IPS-18a (cell line): ENCODE results near the gene OR6S1.
"Not testable (repeated sequence)": the region's sequence is repeated elsewhere in the genome, so short reads cannot be mapped to it uniquely, and the experiment has no call there.

Experiments
- H3K27ac ChIP-seq: one replicate; pipeline ENCODE4 v1.5.1; 2013; ENCODE audit warnings: low read length
- H3K27me3 ChIP-seq: one replicate; pipeline ENCODE4 v1.6.1; 2013; ENCODE audit warnings: mild to moderate bottlenecking, low read length; ENCODE audit not compliant: control insufficient read depth, insufficient read depth
- H3K36me3 ChIP-seq: one replicate; pipeline ENCODE4 v1.6.1; 2013; ENCODE audit warnings: low read depth, low read length; ENCODE audit not compliant: control insufficient read depth
- H3K4me1 ChIP-seq: one replicate; pipeline ENCODE4 v1.6.1; 2013; ENCODE audit warnings: low read depth, low read length; ENCODE audit not compliant: control insufficient read depth
- H3K4me3 ChIP-seq: one replicate; pipeline ENCODE4 v1.5.1; 2013; ENCODE audit warnings: low read length
- H3K9ac ChIP-seq: one replicate; pipeline ENCODE4 v1.6.1; 2013; ENCODE audit warnings: mild to moderate bottlenecking, low read length, moderate library complexity
- H3K9me3 ChIP-seq: one replicate; pipeline ENCODE4 v1.6.1; 2013; ENCODE audit warnings: low read depth, low read length; ENCODE audit not compliant: control insufficient read depth

OR6S1 gene

DNA sequence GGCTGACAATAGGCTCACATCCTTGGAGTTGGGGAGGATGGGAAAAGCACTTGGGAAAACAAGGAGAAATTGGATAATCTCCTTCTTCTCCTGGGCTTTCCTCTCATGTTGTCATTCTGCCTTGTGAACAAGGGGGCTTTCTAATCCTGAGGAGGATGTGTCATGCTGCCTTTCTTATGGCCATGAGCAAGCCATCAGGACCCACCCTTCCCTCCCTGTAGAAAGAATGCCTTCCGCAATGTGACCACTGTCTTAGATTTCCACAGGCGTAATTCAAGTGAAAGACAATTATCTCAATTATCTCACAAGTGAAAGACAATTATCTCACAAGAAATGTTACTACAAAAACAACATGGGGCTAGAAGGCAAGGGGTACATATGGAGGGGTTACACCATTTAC, 3.0 kb upstream of the OR6S1 start:
- Histone ChIP-seq H3K27ac (no peak overlapping the region), H3K36me3 (no peaks in the 10 kb centered on the region), H3K27me3 (no peaks in the 10 kb centered on the region), H3K9ac (no peak overlapping the region), H3K4me3 (no peak overlapping the region), H3K4me1 (no peaks in the 10 kb centered on the region), H3K9me3 (no peaks in the 10 kb centered on the region)

DNA sequence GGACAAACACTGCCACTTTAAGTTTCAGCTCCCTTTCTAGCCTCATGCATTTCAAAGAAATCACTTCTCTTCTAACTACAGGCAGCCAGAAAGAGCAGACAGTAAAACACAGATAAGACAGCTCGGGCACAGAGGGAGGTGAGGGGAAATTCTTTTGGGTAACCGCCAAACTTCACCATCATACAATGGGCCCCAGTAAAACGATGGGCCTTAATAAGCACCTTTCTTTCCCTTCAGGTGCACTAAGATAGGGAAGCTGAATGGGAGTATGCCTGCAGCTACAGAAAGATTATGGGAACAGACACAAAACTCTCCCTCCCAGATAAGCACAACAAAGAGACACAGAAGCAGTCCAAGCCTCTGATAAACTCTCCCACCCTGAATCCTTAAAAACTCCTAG, 1.3 kb upstream of the OR6S1 start:
- not testable (repeated sequence) for H3K9me3 ChIP-seq, H3K4me1 ChIP-seq, H3K36me3 ChIP-seq, H3K9ac ChIP-seq, H3K4me3 ChIP-seq, H3K27me3 ChIP-seq, H3K27ac ChIP-seq

DNA sequence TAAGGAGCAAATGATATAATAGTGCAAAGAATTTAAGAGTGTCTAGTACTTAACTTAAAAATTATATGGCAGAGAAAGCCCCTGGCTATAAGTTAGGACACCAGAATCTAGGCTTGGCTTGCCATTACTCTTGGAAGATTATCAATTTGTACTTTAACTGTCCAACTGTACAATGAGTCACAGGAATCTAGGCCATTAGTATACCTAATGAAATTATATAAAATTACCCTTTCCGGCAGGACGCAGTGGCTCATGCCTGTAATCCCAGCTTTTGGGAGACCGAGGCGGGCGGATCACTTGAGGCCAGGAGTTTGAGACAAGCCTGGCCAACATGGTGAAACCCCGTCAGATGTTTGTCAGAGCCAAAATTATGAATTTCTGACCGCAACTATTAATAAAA, 691 bp upstream of the OR6S1 start:
- Histone ChIP-seq H3K36me3 (no peaks in the 10 kb centered on the region), H3K4me1 (no peaks in the 10 kb centered on the region), H3K27me3 (no peaks in the 10 kb centered on the region), H3K9me3 (no peaks in the 10 kb centered on the region), H3K27ac (no peak overlapping the region), H3K9ac (no peak overlapping the region), H3K4me3 (no peak overlapping the region)

DNA sequence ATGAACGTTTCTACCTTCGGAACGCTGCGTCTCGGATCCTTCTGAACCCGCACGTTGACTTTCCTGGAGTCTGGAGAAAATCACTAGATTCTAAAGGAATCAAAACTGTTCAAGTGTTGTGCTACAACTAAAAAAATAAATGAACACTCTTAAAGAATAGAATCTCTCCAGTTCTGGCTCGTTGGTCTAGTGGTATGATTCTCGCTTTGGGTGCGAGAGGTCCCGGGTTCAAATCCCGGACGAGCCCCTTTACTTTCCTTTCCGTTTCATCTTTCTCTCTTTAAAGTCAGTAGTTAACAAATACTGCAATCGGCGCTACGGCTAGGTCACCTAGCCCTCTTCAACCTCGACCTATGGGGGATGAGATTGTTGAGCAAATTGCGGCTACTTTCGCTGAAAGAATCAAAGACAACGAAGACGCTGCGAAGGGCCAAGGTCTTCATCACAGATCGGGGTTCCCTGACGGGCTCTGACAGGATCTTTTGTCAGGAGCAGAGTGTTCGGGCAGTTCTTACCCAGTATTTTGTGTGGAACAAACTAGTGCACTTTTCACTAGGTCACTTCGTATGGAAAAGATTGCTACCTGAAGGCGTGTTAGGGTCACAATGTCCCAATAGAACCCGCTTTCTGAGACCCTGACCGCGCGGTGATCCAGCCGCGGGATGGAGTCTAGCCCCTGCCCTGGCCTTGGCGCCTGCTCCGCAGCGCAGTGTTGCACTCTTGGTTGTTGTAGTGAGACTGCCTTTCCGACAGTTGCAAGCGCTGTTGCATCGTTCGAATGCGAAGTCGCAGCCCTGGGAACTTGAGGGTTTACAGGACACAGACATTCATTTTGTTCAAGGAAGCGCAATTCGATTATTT, 8.4 kb downstream of the OR6S1 start:
- H3K9ac ChIP-seq, result no peak overlapping the region
- no peak overlapping the region for H3K27ac ChIP-seq
- H3K4me1 ChIP-seq, result peaks cover 2% of the 10 kb centered on the region
- H3K9me3 ChIP-seq, result no peaks in the 10 kb centered on the region
- no peaks in the 10 kb centered on the region for H3K36me3 ChIP-seq
- H3K27me3 ChIP-seq, result peaks cover 47% of the 10 kb centered on the region
- H3K4me3 ChIP-seq, result peak overlapping the region; percentile 85

DNA sequence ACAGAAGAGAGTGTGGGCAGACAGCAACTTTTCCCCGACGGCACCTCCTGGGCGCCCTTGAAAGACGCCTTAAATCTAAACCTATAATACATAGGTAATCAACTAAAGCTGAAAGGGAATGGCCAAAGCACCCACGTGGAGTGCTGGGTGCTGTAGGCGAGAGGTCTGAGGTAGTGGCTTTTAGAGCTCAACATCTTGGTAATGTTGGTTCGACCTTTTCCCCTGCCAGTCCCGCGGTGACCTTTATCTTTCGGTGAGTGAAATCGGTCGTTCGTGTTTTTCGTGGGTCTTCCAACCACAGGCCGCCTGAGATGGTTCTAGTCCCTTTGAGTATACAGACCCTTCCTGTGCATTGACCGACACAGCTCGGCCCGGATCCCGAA, 9.1 kb downstream of the OR6S1 start:
- H3K4me3 ChIP-seq, result peak overlapping the region; percentile 85
- H3K36me3 ChIP-seq, result no peaks in the 10 kb centered on the region
- H3K27ac ChIP-seq, result no peak overlapping the region
- H3K9ac ChIP-seq, result no peak overlapping the region
- H3K27me3 ChIP-seq, result peaks cover 53% of the 10 kb centered on the region
- peaks cover 7% of the 10 kb centered on the region for H3K4me1 ChIP-seq
- H3K9me3 ChIP-seq, result no peaks in the 10 kb centered on the region

DNA sequence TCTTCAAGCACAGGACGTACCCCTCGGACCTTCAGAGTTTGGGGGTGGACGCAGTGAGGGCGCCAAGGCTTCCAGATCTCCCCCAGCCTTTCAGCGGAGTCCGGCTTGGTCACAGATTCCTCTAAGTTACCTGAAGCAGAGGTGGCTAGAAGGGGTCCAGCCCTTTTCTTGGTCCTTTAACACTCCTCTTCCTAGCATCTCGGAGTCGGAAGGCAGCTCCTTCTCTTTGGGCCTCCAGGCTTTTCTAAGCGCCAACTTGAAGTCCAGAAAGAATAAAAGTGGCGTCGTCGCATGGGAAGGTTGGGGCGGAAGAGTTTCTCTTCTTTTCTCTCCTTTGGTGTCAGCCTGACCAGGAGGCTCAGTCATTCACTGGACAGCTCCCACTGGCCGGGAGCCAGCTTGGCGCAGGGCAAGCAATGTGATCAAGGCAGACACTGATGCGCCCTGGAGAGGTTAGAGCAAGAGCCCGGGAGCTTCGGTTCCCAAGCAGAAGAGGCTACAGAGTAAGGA, 9.6 kb downstream of the OR6S1 start:
- no peak overlapping the region for H3K27ac ChIP-seq
- H3K4me3 ChIP-seq, result peak overlapping the region; percentile 85
- H3K36me3 ChIP-seq, result no peaks in the 10 kb centered on the region
- peaks cover 58% of the 10 kb centered on the region for H3K27me3 ChIP-seq
- H3K4me1 ChIP-seq, result peaks cover 8% of the 10 kb centered on the region
- H3K9ac ChIP-seq, result no peak overlapping the region
- H3K9me3 ChIP-seq, result no peaks in the 10 kb centered on the region

DNA sequence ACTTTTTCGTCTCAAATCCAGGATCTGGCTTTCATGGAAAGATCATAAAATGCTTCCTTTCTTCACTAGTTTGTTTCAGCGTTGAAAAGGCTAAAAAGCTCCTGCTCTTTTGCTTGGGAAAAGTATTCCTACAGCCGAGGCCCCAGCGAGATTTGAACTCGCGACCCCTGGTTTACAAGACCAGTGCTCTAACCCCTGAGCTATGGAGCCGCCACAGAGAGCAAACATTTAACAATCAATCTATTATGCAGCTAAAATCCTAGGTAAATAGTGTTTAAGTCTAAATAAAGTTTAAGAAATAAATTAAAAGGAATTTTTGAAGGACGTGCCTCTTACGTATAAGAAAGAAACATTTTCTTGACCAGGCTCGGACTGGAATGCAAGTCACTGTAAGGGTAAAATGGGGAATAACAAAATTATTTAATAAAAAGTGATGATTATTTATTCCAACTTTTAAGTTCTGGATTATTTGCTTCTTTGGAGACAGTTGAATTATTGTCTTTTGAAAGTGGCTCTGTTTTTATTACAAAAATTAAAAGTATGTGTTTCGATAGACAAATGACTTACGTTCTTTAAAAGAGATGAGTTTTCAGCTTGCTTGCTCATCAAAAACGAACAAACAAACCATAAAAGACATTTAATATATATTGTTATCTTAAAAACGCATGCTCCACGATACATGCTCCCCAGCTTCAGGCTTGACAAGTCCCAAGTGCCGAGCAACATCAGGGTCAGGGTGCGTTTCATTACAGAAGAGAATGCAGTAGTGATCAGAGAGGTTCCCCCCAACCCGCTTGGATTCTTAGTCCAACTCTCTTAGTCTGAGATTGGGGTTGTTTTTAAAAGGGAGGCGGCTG, 10.2 kb downstream of the OR6S1 start:
- H3K4me1 ChIP-seq, result peaks cover 8% of the 10 kb centered on the region
- H3K27me3 ChIP-seq, result peaks cover 65% of the 10 kb centered on the region
- H3K4me3 ChIP-seq, result peak overlapping the region; percentile 85
- H3K9me3 ChIP-seq, result no peaks in the 10 kb centered on the region
- no peaks in the 10 kb centered on the region for H3K36me3 ChIP-seq
- H3K9ac ChIP-seq, result peak overlapping the region; percentile 44
- H3K27ac ChIP-seq, result no peak overlapping the region

DNA sequence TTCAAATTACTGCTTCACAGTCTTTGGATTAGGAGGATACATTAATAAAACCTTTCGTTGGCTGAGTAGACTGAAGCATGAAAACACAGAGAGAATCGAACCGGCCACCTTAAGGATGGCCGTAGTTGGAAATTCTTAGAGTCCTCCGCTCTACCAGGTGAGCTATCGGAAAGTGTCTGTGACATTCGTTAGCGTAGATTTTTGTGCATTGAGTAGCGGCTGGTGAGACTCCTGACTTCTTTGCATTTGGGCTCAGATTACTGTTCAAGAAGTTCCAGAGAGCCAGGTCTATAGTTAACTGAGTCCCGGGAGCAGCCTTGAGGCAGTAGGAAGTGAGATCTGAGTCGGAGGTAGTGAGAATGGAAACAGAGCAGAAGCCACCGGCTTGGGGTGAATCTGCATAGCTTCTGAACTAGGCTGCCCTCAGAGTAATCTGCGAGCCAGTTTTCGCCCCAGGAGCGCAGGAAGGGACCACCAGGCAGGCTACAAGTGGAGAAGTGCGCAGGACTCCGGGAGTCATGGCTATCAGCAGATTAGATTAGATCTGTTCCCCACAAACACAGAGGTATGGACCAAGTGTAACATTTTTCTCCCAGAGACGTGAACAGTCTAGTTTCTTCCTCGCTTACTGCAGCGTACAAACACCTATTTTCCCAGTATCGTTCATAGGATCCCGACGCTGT, 11.0 kb downstream of the OR6S1 start:
- H3K9me3 ChIP-seq, result no peaks in the 10 kb centered on the region
- H3K4me1 ChIP-seq, result peaks cover 8% of the 10 kb centered on the region
- peak overlapping the region; percentile 85 for H3K4me3 ChIP-seq
- H3K27ac ChIP-seq, result no peak overlapping the region
- H3K27me3 ChIP-seq, result peaks cover 71% of the 10 kb centered on the region
- peak overlapping the region; percentile 44 for H3K9ac ChIP-seq
- H3K36me3 ChIP-seq, result no peaks in the 10 kb centered on the region

DNA sequence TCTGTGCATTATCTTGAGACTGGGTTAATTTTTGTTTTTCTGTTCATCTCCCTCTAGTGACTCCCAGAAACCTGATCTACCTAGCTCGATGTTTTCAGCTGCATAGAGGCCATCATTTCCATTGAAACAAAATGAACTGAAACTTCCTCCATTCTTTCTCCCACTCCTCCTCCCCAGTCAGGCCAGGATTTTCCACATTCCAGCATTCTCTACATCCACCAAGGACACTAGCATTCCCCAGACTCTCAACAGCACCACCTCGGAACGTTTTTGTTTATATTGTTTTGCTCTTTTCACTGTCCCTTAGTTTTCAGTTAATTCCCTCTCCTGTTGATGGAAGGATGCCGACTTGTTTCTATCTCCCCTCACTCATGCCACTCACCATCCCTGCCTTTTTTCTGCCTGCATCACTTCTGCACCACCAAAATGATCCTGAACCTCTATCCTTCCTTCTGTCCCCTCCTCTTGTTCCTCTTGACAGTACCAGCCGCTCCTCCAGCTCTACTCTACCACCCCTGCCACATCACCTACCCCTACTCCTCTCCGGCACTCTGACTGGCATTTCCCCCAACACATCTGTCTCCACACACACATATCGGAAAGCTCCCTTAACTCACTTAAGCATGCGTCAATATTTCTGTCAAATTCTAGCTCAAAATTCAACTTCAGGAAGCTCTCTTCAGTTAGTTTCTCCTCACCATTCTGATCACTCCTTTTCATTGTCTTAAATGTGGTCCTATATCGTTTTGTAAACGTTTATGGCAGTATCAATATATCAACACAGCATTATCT, 13.2 kb downstream of the OR6S1 start:
- Histone ChIP-seq H3K4me1 (peaks cover 8% of the 10 kb centered on the region), H3K36me3 (no peaks in the 10 kb centered on the region), H3K9ac (no peak overlapping the region), H3K9me3 (no peaks in the 10 kb centered on the region), H3K27me3 (peaks cover 57% of the 10 kb centered on the region), H3K4me3 (peak overlapping the region; percentile 51), H3K27ac (no peak overlapping the region)

DNA sequence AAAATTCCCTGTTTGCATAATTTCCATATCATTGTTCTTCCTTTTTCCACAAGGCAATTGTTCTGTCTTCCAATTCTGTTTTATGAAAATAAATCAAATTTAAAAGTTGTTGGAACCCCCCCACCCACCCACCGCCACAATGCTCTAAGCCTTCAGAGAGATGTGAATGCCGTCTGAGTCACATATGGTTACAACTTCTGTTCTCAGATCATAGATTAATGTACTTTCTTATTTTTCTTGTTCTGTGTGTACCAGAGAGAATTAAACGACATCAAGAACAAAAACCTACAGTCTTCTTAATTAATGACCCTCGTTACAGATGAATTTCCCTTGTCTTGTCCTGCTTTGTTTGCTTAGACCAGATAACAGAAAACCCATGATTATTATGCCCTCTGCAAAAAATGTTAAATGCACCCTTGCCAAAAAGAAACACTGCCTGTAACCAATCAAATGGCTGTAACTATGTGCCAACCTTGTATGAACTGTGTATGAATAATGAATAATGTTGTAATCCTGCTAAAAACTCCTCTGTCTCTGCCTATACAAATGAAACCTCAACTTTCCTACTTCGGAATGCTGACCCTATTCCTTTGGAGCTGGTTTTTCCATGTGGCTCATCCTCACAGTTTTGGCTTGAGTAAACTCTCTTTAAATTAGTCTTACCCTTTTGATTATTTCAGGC, 14.0 kb downstream of the OR6S1 start:
- Histone ChIP-seq H3K9me3 (no peaks in the 10 kb centered on the region), H3K36me3 (no peaks in the 10 kb centered on the region), H3K27me3 (peaks cover 57% of the 10 kb centered on the region), H3K4me1 (peaks cover 8% of the 10 kb centered on the region), H3K4me3 (peak overlapping the region; percentile 51), H3K9ac (no peak overlapping the region), H3K27ac (no peak overlapping the region)
